GM12878 (cell line): ENCODE results near the gene CFAP54. TPM values are rescaled to one million over a fixed set of nuclear protein-coding genes. Genes with fewer than 3 reads are reported as not detected.

ENCODE experiments used
- ATAC-seq: fragments of 200-7000 bp; cut with Tn5 transposase; 3 replicates; pipeline ENCODE4 v1.9.1; 2020; ENCODE audit warnings: mild to moderate bottlenecking, moderate library complexity
- BruUV-seq: library from RNA; stranded (reverse); fragments of 400-500 nt; replicated peaks from 2 replicates; lab custom pipeline; 2021; lab: Mats Ljungman, UMichigan
- CTCF ChIA-PET: fragments of 300-600 bp; sonication (Branson Sonifier 250); formaldehyde crosslinking; extraction: SDS; loops from one replicate; lab custom pipeline; 2021; ENCODE audit warnings: inconsistent platforms; lab: Yijun Ruan, JAX
- POLR2A ChIA-PET: fragments of 350-600 bp; formaldehyde crosslinking; extraction: SDS; loops from one replicate; lab custom pipeline; 2021; ENCODE audit warnings: inconsistent platforms; lab: Charles Lee
- RAD21 ChIA-PET: fragments of 300-600 bp; sonication (Branson Sonifier 250); formaldehyde crosslinking; loops from one replicate; lab custom pipeline; 2023; ENCODE audit warnings: antibody characterized with exemption; ENCODE audit not compliant: unreplicated experiment; lab: Charles Lee
- SMC1A ChIA-PET: fragments of 300-600 bp; sonication (Branson Sonifier 250); formaldehyde crosslinking; loops from one replicate; lab custom pipeline; 2023; ENCODE audit not compliant: unreplicated experiment, uncharacterized antibody; lab: Charles Lee
- DNase-seq: peaks from one replicate; pipeline ENCODE4 v3.0.0-alpha.2; 2011; ENCODE audit warnings: low read depth, low spot score
- FAIRE-seq: peaks from 3 replicates; lab custom pipeline; 2011; peaks lifted over from hg19 to GRCh38; lab: Jason Lieb, UNC
- H2AFZ ChIP-seq: 2 replicates; pipeline ENCODE4 v1.6.0; 2011; ENCODE audit warnings: low read depth, low read length, control low read depth; ENCODE audit not compliant: control insufficient read depth
- H3K27ac ChIP-seq: 2 replicates; pipeline ENCODE4 v1.5.1; 2011; ENCODE audit warnings: control low read depth; ENCODE audit not compliant: control insufficient read depth, insufficient read depth
- H3K27me3 ChIP-seq, 2 experiments: replicated peaks in 1 of 2; 2 replicates each; pipeline versions ENCODE4 v1.6.0 to v1.6.1; 2011; ENCODE audit warnings: low read length in 1 of 2; ENCODE audit not compliant: control insufficient read depth in 2 of 2, insufficient read depth in 2 of 2
- H3K36me3 ChIP-seq, 2 experiments: 2 replicates each; pipeline ENCODE4 v1.5.1; 2011; ENCODE audit warnings: low read length in 1 of 2; ENCODE audit not compliant: control insufficient read depth in 2 of 2, insufficient read depth in 2 of 2
- H3K4me1 ChIP-seq: 2 replicates; pipeline ENCODE4 v1.6.1; 2011; ENCODE audit warnings: mild to moderate bottlenecking, low read length, moderate library complexity, mixed read lengths; ENCODE audit not compliant: control insufficient read depth, insufficient read depth
- H3K4me2 ChIP-seq: 2 replicates; pipeline ENCODE4 v1.6.0; 2011; ENCODE audit warnings: control low read depth; ENCODE audit not compliant: control insufficient read depth, insufficient read depth
- H3K4me3 ChIP-seq: fragments of 200-600 bp; sonication (generic); 2 replicates; pipeline ENCODE4 v1.5.1; 2016
- H3K79me2 ChIP-seq: 2 replicates; pipeline ENCODE4 v1.6.0; 2011; ENCODE audit warnings: low read length; ENCODE audit not compliant: control insufficient read depth, insufficient read depth
- H3K9ac ChIP-seq: 2 replicates; pipeline ENCODE4 v1.8.0; 2011; ENCODE audit warnings: low read length, control low read depth, mixed read lengths; ENCODE audit not compliant: control insufficient read depth, insufficient read depth
- H3K9me3 ChIP-seq: replicated peaks from 3 replicates; pipeline ENCODE4 v1.5.1; 2011; ENCODE audit warnings: mild to moderate bottlenecking, low read length; ENCODE audit not compliant: control insufficient read depth, insufficient read depth
- H4K20me1 ChIP-seq: 2 replicates; pipeline ENCODE4 v1.6.0; 2011; ENCODE audit not compliant: control insufficient read depth, insufficient read depth
- KAT2A ChIP-seq: conservative IDR thresholded peaks from 2 replicates; pipeline ENCODE4 v1.6.1; 2011; ENCODE audit warnings: low read depth, low read length; ENCODE audit not compliant: control insufficient read depth
- MLLT1 ChIP-seq: fragments of 450-650 bp; IDR thresholded peaks from 2 replicates; pipeline ENCODE4 v1.6.1; 2016; ENCODE audit warnings: mild to moderate bottlenecking
- RAD21 ChIP-seq: IDR thresholded peaks from 2 replicates; pipeline ENCODE4 v1.6.1; 2011; ENCODE audit warnings: mild to moderate bottlenecking, low read depth, low read length, moderate library complexity; ENCODE audit not compliant: insufficient read depth
- SMAD1 ChIP-seq: fragments of 450-650 bp; IDR thresholded peaks from 2 replicates; pipeline ENCODE4 v1.6.1; 2018; ENCODE audit warnings: mild to moderate bottlenecking, low read depth; ENCODE audit not compliant: partially characterized antibody
- WGBS: methylation state at CpG from one replicate; pipeline ENCODE4 v1.1.6; 2016; ENCODE audit warnings: low lambda C conversion rate; ENCODE audit not compliant: insufficient replicate concordance, insufficient coverage; ENCODE audit errors: missing lambda C conversion rate; 5-methylcytosine and 5-hydroxymethylcytosine counted together
- in situ Hi-C: fragments of 300-500 bp; cut with MboI; formaldehyde crosslinking; loops from 9 replicates; pipeline ENCODE4 v1.14.3; 2018; ENCODE audit warnings: mixed read lengths
- intact Hi-C: fragments of 100-400 bp; cut with micrococcal nuclease; formaldehyde crosslinking; loops from one replicate; pipeline ENCODE4 v1.14.2; 2022; ENCODE audit not compliant: unreplicated experiment
- polyA plus RNA-seq, 11 experiments: library from polyadenylated mRNA; depleted of rRNA in 4 of 11; unstranded in 6 of 11; stranded (reverse) in 5 of 11; fragments of >200 nt; fragmentation: Nextera tagmentation in 4 of 11; fragmentation: Illumina TruSeq in 1 of 11; extraction: Ambion mirVana in 4 of 11; extraction: Trizol in 1 of 11; gene quantifications; 1 replicate in 1 of 11; 2 replicates in 10 of 11; pipeline versions ENCODE4 v1.2.1 to v1.2.3, GENCODE V29; 2011 to 2016; ENCODE audit warnings: inconsistent platforms in 2 of 11, missing spikeins in 2 of 11, low read depth in 1 of 11
- total RNA-seq, 4 experiments: library from RNA; depleted of rRNA in 3 of 4; stranded (reverse); fragments of >200 nt in 3 of 4; fragmentation: Illumina TruSeq in 1 of 4; extraction: Trizol in 1 of 4; gene quantifications; 2 replicates each; pipeline versions ENCODE4 v1.2.1 to v1.2.3, GENCODE V29; 2013 to 2021
- TF ChIP-seq, protein P1 (sequence below), 3 experiments: IDR thresholded peaks in 2 of 3; conservative IDR thresholded peaks in 1 of 3; 2 replicates each; pipeline ENCODE4 v1.5.1; 2011; ENCODE audit warnings: low read depth in 3 of 3, low read length in 3 of 3, mild to moderate bottlenecking in 3 of 3, control low read depth in 2 of 3, moderate library complexity in 2 of 3, inconsistent platforms in 1 of 3, mixed read lengths in 1 of 3; ENCODE audit not compliant: control insufficient read depth in 2 of 3, insufficient read depth in 1 of 3; ENCODE audit errors: extremely low read depth in 1 of 3

CFAP54 gene
- total and polyA plus RNA-seq, 10 of the 15 experiments (the other 5 are each of a cell fraction or from before 2014, with no cell fraction given), result 0.19 to 1.5 (median 0.56) TPM

DNA sequence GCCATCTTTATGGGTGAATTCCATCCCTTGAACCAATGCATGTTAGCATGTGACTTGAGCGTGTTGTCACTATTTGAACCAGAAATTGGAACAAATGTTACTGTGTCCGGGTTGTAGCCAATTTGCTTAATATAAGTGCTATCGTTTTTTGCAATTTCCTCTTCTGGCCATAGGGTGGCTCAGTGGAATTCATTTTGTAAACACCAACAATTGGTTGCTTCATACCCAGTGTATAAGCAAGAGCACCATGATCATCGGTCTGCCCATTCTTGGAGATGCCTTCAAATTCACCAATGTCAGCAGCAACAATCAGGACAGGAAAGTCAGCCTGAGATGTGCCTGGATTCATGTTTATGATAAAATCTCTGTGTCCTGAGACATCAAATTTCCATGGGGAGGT lies 412.7 kb downstream of the CFAP54 start:
- SMC1A ChIA-PET, result no interaction called here
- peaks cover 4% of the 10 kb centered on the region; the same call in 1 of the 2 replicates for H3K4me1 ChIP-seq
- DNase-seq, result no peak
- peak; percentile 60 for ATAC-seq
- POLR2A ChIA-PET, result no interaction called here
- H3K79me2 ChIP-seq, result peaks cover 3% of the 10 kb centered on the region; the same call in 1 of the 2 replicates
- no peaks in the 10 kb centered on the region for H3K27me3 ChIP-seq
- no peak overlapping the region for H2AFZ ChIP-seq
- H3K4me3 ChIP-seq, result no peak overlapping the region
- CTCF ChIA-PET, result interaction anchor here (2.1 kb wide), 1 partner anchor 86 kb away, joined by 4 read pairs; no protein-coding TSS in a partner anchor
- intact Hi-C loops (loop anchor here (10.0 kb wide), 1 partner anchor 83 kb away; no protein-coding TSS in a partner anchor), in situ Hi-C loops (no loop called here)
- H3K4me2 ChIP-seq, result no peak overlapping the region
- H3K9me3 ChIP-seq, result no peaks in the 10 kb centered on the region
- RAD21 ChIA-PET, result no interaction called here
- TF ChIP-seq, protein P1, sequence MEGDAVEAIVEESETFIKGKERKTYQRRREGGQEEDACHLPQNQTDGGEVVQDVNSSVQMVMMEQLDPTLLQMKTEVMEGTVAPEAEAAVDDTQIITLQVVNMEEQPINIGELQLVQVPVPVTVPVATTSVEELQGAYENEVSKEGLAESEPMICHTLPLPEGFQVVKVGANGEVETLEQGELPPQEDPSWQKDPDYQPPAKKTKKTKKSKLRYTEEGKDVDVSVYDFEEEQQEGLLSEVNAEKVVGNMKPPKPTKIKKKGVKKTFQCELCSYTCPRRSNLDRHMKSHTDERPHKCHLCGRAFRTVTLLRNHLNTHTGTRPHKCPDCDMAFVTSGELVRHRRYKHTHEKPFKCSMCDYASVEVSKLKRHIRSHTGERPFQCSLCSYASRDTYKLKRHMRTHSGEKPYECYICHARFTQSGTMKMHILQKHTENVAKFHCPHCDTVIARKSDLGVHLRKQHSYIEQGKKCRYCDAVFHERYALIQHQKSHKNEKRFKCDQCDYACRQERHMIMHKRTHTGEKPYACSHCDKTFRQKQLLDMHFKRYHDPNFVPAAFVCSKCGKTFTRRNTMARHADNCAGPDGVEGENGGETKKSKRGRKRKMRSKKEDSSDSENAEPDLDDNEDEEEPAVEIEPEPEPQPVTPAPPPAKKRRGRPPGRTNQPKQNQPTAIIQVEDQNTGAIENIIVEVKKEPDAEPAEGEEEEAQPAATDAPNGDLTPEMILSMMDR (IDR thresholded peaks at IDR 0.05 in 2 of 3, conservative IDR thresholded peaks at IDR 0.05 in 1 of 3; ENCODE audit: control insufficient read depth in 2 of 3, extremely low read depth in 1 of 3, insufficient read depth in 1 of 3, low read depth in 3 of 3, low read length in 3 of 3), result peak in 2 of 3 experiments; percentile 17 to 34; a peak in 3 of 6 replicates
- TF ChIP-seq MLLT1 (no peak), SMAD1 (no peak), RAD21 (peak; percentile 26; the same call in 1 of the 2 replicates), KAT2A (no peak)
- WGBS, result 32% methylated on average over 4 of the region's 4 CpGs
- H4K20me1 ChIP-seq, result no peaks in the 10 kb centered on the region
- no peak overlapping the region for H3K9ac ChIP-seq
- no TSS peak for BruUV-seq
- no peak for FAIRE-seq
- H3K36me3 ChIP-seq, result no peaks in the 10 kb centered on the region
- H3K27ac ChIP-seq, result no peak overlapping the region
